ENCODE results near the gene NFIA.

GRCh38 chr1:61392409-61393242 is 310.3 kb downstream of the NFIA start:
- TF ChIP-seq, protein P1, sequence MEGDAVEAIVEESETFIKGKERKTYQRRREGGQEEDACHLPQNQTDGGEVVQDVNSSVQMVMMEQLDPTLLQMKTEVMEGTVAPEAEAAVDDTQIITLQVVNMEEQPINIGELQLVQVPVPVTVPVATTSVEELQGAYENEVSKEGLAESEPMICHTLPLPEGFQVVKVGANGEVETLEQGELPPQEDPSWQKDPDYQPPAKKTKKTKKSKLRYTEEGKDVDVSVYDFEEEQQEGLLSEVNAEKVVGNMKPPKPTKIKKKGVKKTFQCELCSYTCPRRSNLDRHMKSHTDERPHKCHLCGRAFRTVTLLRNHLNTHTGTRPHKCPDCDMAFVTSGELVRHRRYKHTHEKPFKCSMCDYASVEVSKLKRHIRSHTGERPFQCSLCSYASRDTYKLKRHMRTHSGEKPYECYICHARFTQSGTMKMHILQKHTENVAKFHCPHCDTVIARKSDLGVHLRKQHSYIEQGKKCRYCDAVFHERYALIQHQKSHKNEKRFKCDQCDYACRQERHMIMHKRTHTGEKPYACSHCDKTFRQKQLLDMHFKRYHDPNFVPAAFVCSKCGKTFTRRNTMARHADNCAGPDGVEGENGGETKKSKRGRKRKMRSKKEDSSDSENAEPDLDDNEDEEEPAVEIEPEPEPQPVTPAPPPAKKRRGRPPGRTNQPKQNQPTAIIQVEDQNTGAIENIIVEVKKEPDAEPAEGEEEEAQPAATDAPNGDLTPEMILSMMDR (conservative IDR thresholded peaks at IDR 0.05; ENCODE audit: low read length): no peak
- TF ChIP-seq EZH2phosphoT487 (IDR thresholded peaks at IDR 0.05; ENCODE audit: borderline replicate concordance): no peak

Measured in Loucy (cell line).